HCT116 (cell line): ENCODE results near the gene METTL18.

ENCODE experiments used
- EZH2 ChIP-seq: fragments of 200-600 bp; sonication (generic); IDR thresholded peaks from 2 replicates; pipeline ENCODE4 v1.6.1; 2017; ENCODE audit warnings: antibody characterized with exemption, mixed run types
- FOSL1 ChIP-seq: IDR thresholded peaks from 2 replicates; pipeline ENCODE4 v1.6.1; 2012; ENCODE audit warnings: low read depth
- POLR2A ChIP-seq: IDR thresholded peaks from 2 replicates; pipeline ENCODE4 v1.7.0; 2011; ENCODE audit warnings: borderline replicate concordance; ENCODE audit not compliant: insufficient read depth, insufficient read length; ENCODE audit errors: extremely low read depth
- POLR2AphosphoS5 ChIP-seq: IDR thresholded peaks from 2 replicates; pipeline ENCODE4 v1.6.1; 2011; ENCODE audit warnings: mild to moderate bottlenecking, low read depth, low read length, moderate library complexity
- RAD21 ChIP-seq: IDR thresholded peaks from 2 replicates; pipeline ENCODE4 v1.6.1; 2012; ENCODE audit warnings: low read depth, mild to moderate bottlenecking
- YY1 ChIP-seq: IDR thresholded peaks from 2 replicates; pipeline ENCODE4 v1.6.1; 2011; ENCODE audit warnings: low read length, low read depth, moderate library complexity, mild to moderate bottlenecking; ENCODE audit not compliant: insufficient replicate concordance; ENCODE audit errors: extremely low read depth
- ZFX ChIP-seq: fragments of 450-650 bp; IDR thresholded peaks from 2 replicates; pipeline ENCODE4 v1.6.1; 2017
- TF ChIP-seq, protein P1 (sequence below), 3 experiments: fragments of 200-600 bp in 1 of 3; sonication (generic) in 1 of 3; IDR thresholded peaks in 2 of 3; conservative IDR thresholded peaks in 1 of 3; 2 replicates each; pipeline ENCODE4 v1.5.1; 2012 to 2017; ENCODE audit warnings: low read depth in 2 of 3, low read length in 2 of 3, antibody characterized with exemption in 1 of 3, borderline replicate concordance in 1 of 3, control low read depth in 1 of 3, mild to moderate bottlenecking in 1 of 3, mixed read lengths in 1 of 3, mixed run types in 1 of 3, moderate library complexity in 1 of 3; ENCODE audit not compliant: insufficient read depth in 1 of 3
- TF ChIP-seq, protein P2 (sequence below): IDR thresholded peaks from 2 replicates; pipeline ENCODE4 v1.6.1; 2012

DNA sequence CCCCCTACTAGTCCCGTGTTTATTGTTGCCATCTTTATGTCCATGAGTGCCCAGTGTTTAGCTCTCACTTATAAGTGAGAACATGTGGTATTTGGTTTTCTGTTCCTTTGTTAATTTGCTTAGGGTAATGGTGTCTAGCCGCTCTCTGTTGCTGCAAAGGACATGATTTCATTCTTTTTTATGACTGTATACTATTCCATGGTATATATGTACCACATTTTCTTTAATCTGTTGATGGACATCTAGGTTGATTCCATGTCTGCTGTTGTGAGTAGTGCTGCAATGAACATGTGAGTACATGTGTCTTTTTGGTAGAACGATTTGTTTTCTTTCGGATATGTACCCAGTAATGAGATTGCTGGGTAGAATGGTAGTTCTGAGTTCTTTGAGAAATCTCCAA lies 44.2 kb upstream of the METTL18 start:
- TF ChIP-seq POLR2A, result no peak
- TF ChIP-seq FOSL1, result no peak
- TF ChIP-seq, protein P1, sequence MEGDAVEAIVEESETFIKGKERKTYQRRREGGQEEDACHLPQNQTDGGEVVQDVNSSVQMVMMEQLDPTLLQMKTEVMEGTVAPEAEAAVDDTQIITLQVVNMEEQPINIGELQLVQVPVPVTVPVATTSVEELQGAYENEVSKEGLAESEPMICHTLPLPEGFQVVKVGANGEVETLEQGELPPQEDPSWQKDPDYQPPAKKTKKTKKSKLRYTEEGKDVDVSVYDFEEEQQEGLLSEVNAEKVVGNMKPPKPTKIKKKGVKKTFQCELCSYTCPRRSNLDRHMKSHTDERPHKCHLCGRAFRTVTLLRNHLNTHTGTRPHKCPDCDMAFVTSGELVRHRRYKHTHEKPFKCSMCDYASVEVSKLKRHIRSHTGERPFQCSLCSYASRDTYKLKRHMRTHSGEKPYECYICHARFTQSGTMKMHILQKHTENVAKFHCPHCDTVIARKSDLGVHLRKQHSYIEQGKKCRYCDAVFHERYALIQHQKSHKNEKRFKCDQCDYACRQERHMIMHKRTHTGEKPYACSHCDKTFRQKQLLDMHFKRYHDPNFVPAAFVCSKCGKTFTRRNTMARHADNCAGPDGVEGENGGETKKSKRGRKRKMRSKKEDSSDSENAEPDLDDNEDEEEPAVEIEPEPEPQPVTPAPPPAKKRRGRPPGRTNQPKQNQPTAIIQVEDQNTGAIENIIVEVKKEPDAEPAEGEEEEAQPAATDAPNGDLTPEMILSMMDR (IDR thresholded peaks at IDR 0.05 in 2 of 3, conservative IDR thresholded peaks at IDR 0.05 in 1 of 3; ENCODE audit: borderline replicate concordance in 1 of 3, insufficient read depth in 1 of 3, low read depth in 2 of 3, low read length in 2 of 3), result no peak
- no peak for TF ChIP-seq EZH2
- TF ChIP-seq YY1, result no peak
- TF ChIP-seq RAD21, result no peak
- TF ChIP-seq ZFX, result no peak
- TF ChIP-seq, protein P2, sequence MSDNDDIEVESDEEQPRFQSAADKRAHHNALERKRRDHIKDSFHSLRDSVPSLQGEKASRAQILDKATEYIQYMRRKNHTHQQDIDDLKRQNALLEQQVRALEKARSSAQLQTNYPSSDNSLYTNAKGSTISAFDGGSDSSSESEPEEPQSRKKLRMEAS, result no peak
- TF ChIP-seq POLR2AphosphoS5, result no peak
